WI38 (cell line): ENCODE measurements around the gene FGF6.

Source experiments
- H3K4me3 ChIP-seq: 2 replicates; pipeline ENCODE4 v1.5.1; 2011; ENCODE audit warnings: low read depth, mild to moderate bottlenecking, control low read depth, low read length
- TF ChIP-seq, protein P1 (sequence below): IDR thresholded peaks from 2 replicates; pipeline ENCODE4 v1.5.1; 2012; ENCODE audit warnings: low read depth, mild to moderate bottlenecking, control low read depth, low read length

FGF6 gene

GRCh38 chr12:4431866-4432265 is 13.7 kb downstream of the FGF6 start:
- H3K4me3 ChIP-seq = no peak overlapping the region
- TF ChIP-seq, protein P1, sequence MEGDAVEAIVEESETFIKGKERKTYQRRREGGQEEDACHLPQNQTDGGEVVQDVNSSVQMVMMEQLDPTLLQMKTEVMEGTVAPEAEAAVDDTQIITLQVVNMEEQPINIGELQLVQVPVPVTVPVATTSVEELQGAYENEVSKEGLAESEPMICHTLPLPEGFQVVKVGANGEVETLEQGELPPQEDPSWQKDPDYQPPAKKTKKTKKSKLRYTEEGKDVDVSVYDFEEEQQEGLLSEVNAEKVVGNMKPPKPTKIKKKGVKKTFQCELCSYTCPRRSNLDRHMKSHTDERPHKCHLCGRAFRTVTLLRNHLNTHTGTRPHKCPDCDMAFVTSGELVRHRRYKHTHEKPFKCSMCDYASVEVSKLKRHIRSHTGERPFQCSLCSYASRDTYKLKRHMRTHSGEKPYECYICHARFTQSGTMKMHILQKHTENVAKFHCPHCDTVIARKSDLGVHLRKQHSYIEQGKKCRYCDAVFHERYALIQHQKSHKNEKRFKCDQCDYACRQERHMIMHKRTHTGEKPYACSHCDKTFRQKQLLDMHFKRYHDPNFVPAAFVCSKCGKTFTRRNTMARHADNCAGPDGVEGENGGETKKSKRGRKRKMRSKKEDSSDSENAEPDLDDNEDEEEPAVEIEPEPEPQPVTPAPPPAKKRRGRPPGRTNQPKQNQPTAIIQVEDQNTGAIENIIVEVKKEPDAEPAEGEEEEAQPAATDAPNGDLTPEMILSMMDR = no peak

GRCh38 chr12:4431436-4431835 is 14.2 kb downstream of the FGF6 start:
- TF ChIP-seq, protein P1 = no peak
- H3K4me3 ChIP-seq = no peak overlapping the region

- no peak overlapping the region for H3K4me3 ChIP-seq
- TF ChIP-seq, protein P1 = no peak
These were observed 21.2 kb downstream of the FGF6 start for GRCh38 chr12:4424422-4424821.

DNA sequence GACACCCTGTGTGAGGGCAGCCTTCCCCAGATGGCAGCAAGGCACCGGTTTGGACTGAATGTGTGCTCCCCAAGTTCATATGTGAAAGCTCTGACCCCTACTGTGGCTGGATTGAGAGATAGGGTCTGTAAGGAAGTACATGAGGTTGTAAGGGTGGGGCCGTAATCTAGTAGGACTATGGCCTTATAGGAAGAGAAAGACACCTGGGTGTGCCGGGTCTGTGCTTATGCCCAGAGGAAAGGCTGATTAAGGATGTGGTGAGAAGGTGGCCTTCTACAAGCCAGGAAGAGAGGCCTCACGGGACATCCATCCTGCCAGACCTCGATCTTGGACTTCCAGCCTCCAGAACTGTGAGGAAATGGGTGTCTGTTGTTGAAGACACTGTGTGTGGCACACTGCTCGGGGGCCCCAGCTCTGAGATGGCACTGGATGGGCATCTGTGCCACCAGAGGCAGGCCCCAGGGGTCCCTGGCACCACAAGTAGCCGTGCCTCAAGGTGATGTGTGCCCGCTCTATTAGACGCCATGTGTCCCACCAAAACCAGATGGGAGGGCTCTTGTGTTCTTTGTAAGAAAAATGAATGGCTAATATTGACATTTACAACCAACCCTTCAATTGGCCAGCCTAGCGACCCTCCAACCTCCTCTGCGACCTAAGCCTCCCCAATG is 22.0 kb downstream of the FGF6 start:
- TF ChIP-seq, protein P1 = no peak
- no peak overlapping the region for H3K4me3 ChIP-seq

DNA sequence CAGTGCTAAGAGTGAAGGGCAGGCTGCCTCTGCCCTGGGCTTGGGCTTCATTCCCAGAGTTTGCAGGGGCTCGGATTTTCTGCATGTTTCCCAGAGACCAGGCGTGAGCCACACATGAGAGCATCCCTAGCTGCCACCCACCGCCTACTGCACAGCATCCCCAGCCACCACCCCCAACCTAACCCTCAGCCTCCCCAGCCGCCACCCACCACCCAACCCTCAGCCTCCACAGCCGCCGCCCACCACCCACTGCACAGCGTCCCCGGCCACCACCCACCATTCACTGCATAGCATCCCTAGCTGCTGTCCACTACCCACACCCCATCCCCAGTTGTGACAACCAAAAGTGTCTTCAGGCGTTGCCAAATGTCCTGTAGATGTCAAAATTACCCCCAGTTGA is 22.6 kb downstream of the FGF6 start:
- TF ChIP-seq, protein P1 = no peak
- no peak overlapping the region for H3K4me3 ChIP-seq

- TF ChIP-seq, protein P1 = peak; percentile 44
- no peak overlapping the region for H3K4me3 ChIP-seq
These were observed 24.0 kb downstream of the FGF6 start for GRCh38 chr12:4421590-4422031.

- TF ChIP-seq, protein P1 = no peak
- H3K4me3 ChIP-seq = no peak overlapping the region
These were observed 25.4 kb downstream of the FGF6 start for GRCh38 chr12:4420138-4420670.
